GM04504 (cell line): ENCODE results near the gene ABCG1.

ENCODE experiments used
- DNase-seq: peaks from one replicate; pipeline ENCODE4 v3.0.0-alpha.2; 2012; ENCODE audit warnings: low read depth

The ABCG1 gene

DNA sequence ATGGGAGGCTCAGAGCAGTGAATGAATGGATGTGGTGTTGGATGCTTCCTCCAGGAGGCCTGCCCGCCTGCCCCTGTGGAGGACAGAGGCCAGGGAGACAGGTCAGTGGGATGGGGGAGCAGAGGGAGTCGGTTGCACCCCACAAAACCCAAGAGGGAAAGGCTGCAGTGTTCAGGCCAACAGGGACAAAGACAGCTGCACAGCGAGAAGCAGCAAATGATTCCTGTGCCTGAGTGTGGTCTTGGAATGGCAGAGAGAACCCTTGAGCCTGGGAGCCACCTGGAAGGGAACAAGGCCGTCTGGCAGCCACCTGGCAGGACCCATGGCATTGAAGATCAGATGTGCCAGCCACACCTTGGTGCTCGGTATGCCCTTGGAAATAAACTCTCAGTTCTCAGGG, 88.2 kb downstream of the ABCG1 start:
- no peak for DNase-seq

DNA sequence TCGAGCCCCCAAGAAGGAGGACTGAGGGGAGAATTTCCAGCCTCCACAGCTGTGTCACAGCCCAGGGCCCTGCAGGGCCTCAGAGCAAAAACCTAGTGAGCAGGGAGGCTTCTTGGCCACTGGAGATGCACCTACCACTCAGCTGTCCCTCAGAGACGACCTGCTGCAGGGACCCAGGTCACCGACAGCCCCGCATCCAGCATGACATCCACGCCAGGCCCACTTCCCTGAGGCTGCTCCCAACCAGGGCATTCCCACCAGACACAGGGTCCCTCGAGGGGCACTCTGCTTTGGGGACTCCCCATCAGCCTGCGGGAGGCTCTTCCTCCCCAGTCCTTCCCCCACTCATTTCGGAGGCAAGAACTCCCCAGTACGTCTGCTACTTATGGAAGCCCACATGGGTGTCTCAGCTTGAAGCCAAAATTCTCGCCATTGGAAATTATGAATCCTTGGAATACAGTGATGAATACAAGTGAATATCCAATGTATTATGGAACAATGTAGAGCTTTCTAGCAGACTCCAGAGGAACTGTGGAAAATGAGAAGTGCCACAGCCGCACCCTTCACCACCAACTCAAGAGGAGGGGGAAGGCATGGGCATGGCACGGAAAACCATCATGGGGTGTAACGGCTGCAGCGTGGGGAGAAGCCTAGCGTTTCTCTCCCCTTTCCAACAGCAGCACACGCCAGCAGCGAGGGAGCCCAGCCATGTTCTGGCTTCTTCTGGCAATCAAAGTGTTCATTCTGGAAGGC, 89.4 kb downstream of the ABCG1 start:
- no peak for DNase-seq

DNA sequence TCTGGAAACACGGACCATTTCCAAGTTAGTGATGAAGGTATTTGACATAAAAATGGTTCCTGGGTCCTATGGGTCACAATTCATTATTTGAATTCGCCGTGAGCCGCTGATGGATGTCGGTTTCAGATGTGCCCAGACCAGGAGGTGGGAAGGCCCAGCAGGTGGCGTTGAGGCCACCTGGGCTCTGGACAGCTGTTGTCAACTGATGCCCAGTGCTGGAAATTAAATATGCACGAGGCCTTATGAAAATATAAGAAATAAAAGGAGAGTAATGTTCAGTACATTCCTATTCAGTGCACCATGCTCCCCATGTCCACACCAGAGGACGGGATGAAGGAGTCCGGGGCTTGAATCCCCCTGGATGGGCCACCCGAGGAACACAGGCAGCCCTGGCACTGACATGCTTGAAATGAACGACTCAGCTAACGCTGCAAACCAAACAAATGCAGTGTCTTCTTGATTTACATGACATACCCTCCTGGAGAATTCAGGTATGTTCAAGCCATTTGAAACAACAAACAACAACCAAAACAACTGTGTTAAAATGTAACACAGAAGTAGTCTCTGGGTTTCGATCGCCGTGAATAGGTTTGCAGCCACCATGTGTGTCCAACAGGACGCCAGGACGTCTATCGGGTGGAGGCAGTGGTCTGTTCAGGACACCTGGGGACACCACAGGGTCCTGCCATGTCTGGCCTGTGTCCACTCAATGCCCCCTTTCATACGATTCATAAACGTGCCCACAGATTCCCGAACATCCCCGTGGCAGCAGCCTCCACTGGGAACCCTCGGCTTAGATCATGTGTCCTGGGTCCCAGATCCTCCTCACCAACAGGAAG, 90.2 kb downstream of the ABCG1 start:
- DNase-seq = no peak

DNA sequence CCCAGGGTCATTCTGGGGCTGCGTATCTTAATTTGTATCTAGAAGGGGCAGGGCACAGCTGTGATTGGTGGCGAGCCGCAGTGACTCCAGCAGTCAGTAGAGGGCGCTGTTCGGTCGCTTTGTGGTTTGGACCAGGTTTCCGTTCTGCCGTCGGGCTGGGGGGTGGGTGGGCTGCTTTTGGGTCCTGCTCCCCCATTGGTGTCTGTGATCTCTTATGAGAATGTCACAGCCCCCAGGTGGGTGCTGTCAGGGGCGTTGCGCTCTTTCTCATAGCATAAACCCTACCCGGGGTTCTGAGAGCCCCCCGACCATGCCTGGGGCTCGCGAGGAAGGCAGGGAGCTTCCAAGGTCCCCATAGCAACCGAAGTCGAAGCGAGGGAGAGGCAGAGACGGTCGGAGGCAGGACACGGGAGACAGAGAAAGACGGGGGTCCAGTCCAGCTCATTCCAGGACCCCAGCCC, 90.8 kb downstream of the ABCG1 start:
- no peak for DNase-seq

DNA sequence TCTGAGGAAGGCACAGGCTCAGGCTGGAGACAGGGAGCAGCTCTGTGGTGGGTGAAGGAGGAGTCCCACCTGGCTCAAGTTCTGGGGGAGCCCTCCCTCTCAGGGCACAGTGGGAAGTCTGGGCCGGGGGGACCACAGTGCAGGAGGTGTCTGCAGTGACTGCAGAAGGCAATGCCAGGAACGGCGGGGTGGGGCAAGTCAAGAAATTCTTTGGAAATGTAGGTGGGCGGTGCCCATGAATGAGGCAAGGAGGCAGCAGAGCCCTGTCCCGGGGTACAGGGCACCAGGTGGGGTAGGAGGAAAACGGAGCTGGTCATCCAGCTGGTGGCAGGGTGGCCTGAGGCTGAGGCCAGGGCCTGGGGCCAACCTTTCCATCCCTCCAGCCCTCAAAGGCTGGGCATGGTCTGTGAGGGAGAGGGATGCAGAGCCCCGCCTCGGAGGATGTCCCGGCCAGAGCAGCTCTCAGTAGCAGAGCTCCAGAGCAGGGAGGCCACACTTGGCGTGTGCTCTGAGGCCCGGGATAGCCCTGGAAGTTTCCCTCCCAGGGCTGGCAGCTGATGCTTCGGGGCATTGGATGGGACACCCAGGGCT, 91.6 kb downstream of the ABCG1 start:
- DNase-seq = no peak

DNA sequence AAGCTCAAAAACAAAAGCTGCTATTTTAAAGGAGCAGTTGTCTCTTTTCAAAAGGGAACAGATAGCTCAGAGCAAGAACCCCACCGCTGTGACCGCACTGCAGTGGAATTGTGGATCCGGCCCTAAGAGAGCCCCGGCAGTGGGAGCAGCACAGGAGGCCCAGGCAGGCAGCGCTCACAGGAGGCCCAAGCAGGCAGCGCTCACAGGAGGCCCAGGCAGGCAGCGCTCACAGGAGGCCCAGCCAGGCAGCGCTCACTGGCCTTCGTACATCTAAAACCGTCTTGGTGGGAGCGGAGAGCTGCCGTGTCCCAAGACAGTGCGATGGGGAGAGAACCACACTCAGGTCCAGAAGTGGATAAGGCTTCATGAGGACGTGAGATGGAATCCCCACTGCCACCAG, 92.2 kb downstream of the ABCG1 start:
- DNase-seq = no peak

DNA sequence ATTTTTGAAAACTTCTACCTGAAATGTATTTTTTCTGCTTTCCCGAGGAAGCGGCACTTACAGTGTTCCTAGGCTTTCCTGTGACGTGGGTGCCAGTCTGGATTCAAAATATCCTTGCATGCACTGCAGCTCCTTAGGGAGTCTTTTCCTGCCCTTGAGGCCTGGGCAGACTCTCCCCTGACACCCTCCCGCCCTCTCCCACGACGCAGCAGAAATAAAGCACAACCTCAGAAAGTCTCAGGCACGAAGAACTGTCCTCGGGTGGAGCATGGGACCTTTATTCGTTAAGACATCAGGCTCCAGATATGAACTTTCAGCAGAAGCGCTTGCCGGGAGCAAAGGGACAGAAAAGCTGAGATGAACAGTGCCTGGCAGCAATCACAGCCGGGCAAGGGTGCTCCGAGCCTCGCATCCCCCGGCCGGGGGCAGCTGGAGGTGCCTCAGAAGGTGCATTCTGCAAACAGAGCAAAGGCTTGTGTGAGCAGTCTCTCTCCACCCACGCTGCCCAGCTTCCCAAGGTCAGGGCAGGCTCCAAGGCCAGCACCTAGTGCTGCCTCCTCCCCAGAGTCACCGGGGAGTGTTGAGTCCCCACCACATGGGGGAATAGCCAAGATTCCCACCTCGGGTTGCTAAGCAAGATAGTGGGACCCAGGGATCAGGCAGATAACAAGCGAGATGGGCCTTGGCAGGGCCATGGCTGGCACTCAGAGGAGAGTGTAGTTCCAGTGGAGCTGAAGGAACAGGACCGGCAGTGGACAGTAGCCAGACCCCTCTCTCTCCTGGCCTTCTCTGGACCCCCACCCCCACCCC, 93.1 kb downstream of the ABCG1 start:
- DNase-seq = no peak

DNA sequence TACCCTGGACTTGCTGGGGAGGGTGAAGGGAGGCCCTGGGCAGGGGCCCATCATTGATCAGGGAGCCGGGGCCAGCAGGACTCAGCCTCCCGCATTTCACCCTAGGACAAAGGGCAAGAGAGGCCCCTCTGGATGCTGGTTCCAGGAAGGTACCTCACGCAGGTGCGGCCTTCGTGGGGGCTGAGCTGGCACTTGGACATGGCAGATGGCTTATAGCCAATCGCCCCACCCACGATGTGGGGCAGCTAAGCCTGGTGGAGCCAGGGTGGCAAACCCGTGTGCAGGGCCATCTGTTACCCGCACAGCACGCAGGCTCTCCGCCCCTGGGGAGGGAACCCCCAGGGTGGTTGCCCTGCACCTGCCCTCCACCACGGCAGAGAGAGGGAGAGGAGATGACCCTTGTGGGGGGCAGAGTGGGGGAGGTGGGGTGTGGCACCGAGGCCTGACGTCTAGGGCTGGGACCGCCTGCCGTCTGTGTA, 93.7 kb downstream of the ABCG1 start:
- no peak for DNase-seq

DNA sequence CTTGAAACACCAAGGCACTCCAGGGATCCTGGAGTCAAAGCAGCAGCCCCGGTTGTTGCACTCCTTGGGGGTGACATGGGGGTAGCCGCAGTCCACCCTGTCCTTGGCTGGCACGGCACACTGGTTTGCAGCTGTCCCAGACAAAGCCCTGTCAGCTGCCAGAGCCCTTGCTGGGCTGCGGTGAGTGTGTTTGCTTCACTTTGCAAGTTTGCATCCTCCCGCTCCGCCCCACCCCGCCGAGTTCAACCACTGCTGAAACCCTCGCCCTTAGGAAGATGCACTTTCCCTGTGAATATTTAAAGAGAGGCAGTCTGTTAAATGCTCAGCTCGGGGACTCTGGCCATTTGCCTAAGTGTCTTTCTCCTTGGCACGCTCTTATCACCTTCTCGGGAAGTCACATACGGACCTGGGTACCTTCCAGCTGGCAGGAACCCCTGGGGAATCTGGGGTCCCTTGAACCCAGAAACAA, 94.6 kb downstream of the ABCG1 start:
- DNase-seq = no peak

DNA sequence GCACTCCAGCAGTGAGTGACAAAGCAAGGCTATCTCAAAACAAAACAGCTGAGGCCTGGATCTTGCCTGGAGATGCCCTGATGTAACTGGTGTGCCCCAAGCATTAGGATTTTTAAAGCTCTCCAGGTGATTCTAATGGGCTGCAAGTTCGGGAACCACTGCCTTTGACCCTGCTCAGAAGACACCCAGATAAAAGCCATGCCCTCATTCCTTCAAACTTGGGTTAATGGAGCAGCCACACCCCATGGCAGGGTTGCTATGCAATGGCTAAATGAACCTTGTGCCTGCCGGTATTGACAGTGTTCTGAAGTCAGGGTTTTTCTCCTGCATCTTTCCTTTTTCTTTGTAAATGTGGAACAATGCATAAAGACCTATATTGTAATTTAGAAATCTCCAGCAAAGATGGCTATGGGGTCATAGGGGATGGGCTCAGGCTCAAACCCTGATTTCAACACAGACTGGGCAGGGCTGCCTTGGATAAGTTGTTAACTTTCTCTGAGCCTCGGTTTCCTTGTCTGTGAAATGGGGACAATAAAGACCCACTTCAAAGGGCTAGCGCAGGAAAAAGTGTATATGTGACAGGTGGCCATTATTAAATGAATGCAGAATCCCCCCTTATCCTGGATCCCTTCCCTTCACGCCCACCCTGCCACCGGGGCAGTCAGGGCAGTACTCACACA, 95.8 kb downstream of the ABCG1 start:
- DNase-seq = no peak

DNA sequence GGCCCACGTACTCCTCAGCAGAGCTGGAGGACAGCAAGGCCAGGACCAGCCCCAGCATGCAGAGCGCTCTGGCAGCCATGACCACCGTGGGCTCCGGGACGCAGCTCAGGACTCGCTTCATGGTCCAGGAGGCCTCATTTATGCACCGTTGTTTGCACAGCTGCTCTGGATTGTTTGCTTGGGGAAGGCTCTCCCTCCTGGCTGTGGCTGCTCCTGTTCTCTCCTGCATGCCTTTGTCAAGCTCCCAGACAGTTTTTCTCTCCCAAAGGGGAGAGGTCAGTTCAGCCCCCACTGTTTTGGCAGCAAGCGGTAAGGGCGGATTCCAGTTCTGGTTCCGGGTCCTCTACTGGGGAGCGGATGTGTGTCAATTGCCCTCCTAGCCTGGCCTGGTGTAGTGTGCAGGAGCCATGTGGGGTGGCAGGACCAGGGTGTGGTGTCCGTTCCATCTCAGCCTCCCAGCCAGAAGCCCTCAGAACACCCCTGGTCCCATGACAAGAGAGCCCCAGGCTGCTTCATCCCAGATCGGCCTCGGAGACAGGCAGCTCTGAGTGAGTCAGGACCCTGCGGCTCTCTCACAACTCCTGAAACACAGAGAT, 96.5 kb downstream of the ABCG1 start, which contains the start of gene TFF3:
Gene TFF3, minus strand, starts transcription at position 114 of the 596 bp plus-strand sequence. Its CDS starts 35 bp downstream, at position 79.
- no peak for DNase-seq

DNA sequence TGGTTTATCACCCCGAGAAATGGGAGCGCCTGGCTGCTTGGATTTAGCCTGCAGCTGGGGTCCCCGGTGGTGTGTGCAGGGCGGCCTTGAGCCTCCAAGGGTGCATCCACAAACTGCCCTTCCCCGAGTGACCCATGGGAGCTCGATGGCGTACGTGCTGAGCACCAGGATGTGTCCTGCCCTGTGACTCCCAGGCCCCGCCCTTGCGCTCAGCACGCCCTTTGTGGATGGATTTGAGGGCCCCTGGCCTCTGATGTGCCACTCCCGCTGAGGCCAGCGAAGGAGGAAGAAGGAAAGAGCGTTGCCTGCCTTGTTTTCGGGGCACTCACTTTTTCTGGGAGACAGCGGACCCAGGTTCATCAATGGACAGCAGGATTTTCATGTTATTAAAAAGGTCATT, 98.0 kb downstream of the ABCG1 start:
- no peak for DNase-seq

DNA sequence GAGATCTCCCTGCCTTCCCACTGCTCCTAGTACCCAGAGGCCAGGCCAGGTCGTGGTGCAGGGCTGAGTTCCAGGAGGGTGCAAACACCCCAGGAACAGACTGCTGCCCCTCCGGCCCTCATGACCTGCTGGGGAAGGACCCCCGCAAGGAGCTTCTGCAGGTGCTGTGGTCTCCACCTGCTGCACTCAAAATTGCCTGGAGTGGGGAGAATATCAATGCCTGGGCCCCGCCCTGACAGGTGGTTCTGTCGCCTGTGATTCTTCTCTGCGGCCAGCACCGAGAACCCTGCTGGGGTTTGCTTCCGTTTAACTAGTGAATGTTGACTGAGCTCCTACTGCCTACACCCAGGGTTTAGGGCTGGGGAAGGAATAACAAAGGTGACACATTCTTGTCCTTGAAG, 98.4 kb downstream of the ABCG1 start:
- DNase-seq = no peak

DNA sequence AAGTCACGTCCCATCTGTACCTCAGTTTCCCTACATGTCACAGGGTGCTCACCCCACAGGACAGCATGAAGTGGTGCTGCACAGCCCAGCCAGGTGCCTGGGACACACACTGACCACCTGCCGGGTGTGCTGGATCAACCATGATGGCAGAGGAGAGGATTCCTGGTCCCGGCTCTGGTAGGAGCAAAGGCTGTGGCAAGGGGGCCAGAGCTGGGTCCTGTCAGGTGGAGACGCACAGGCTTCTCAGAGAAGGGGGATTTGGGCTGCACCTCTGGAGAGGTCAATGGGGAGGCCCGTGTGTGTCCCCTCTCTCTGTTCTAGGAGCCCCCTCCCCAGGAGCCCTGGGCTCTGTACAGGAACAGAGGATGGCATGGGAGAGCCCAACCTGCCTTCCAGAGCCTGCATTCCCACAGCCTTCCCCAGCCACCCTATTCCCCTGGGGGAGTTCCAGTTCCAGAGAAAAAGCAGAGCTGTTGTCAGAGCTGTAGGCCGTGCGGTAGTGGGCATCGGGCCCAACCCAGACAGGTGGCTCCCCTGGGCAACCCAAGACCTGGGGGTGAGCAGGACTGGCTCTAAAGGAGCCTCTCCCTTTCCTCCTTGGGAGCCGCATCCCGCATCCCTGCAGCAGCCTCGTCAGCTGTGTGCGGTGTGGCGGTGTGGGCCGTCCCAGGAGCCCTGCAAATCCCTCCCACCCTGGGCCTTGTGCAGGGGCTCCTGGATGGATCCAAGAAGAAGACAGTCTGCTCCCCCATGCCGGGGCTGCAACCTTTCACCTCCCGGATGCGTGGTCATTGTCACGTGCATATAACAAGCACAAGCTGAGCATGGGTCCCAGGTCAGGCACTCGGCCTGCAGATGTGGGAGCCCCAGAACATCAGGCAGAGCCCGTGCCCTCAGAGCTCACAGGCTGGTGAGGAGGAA, 99.1 kb downstream of the ABCG1 start:
- DNase-seq = no peak

DNA sequence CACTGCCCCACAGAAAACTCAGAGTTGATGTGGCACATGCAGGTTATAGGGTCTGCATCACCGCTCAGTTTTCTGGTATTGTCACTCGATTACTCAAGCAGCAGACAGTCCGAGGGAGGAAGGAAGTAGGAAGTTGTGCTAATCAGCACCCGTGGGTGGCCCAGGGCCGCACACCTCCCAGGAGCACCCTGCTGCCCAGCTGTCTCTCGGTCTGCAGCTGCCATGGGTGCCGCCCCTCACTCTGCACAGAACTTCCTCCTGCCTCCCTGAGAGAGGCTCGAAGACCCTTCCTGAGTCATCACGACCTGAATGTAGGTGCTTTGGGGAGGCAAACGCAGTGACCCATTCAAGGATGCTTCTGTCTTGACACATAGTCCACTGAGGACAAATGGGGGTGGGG, 100.4 kb downstream of the ABCG1 start:
- no peak for DNase-seq

DNA sequence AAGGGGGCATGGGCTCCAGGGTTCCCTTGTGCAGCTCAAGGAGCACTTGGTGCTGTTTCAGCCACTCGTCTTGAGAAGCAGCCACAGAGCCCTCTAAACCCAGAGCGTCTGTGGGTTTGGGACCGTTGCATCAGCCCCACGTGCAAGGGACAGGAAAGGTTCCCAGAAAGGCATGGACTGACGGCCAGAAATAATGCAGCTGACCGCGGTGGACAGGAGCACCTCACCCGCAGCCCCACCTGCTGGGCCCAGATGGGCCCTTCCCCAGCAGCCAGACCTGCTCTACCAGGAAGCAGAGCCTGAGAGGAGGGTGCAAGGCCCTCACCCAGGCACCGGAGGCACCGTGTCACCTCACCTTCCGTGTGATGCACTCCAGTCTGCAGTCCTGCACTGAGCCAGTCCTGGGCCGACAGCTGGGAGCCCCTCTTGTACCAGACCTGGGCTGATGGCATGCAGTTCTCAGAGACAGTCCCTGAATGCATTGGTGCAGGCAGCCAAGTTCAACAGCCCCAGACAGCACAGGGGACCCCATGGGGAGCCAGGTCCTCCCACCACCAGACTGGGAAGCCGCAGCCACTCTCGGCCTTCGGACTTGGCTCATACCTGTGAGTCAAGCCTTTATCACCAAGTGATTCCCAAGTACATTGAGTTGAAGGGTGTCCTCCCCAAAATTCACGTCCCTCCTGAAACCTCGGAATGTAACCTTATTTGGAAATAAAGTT, 101.1 kb downstream of the ABCG1 start:
- no peak for DNase-seq

DNA sequence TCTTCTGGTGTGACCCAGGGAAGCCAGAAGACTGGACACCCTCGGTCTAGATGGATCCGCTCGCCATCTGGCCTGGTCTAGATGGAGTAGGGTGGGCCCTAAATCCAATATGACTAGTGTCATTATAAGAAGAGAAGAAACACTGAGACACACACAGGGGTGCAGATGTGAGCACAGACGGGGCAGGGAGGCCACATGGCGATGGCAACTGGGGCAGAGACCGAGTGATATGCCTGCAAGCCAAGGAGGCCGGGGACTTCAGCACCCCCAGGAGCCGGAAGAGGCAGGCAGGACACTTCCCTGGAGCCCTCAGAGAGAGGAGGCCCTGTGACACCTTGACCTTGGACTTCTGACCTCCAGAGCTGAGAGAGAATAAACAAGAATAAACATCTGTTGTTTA, 101.9 kb downstream of the ABCG1 start:
- DNase-seq = no peak

DNA sequence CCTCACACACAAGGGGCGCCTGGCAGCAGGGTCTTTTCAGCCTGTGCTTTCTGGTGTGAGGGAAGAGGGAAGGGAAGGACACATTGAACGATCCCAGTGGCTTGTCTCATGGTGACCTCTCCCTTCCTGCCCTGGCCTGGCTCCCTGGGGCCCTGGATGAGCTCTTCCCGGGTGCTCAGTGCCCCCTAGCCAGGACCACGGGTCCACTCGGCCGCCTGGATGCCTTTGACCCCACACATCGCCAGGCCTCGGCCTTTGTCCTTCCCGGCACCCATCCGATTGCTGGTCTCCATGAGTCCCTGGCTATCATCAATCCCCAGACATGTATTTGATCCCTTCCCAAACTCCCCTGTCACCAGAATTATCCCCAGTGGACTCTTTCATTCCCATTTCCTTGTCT, 102.3 kb downstream of the ABCG1 start:
- no peak for DNase-seq

DNA sequence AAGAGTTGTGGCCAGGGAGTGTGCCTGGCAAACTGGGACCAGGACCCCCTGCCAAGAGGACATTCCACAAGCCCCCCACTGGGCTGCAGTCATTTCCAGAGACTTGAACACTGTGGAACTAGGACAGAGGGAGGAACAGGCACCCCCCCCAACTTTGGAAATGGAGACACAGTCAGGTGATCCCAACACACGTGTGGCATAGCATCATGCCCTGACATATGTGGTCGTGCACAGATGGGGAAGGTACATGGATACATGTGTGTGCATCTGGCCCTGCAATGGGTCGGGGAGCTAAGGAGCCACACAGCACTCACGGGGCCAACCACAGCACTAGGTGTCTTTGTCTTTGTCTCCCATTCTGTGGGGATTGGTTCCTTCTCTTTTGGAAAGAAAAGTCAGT, 102.9 kb downstream of the ABCG1 start:
- no peak for DNase-seq
